SHP77 (cell line): Measurements from ENCODE around the gene TTLL7.

Experiments used
- DNase-seq, 2 experiments: peaks; one replicate each; lab custom pipeline; 2025; lab: John Stamatoyannopoulos, UW

TTLL7 gene

GRCh38 chr1:83816836-83817235 lies 182.1 kb downstream of the TTLL7 start:
- DNase-seq: no peak

GRCh38 chr1:83815330-83815729 lies 183.6 kb downstream of the TTLL7 start:
- no peak for DNase-seq
